ENCODE results near the gene URI1. TPM values are rescaled to one million over a fixed set of nuclear protein-coding genes. Genes with fewer than 3 reads are reported as not detected.

URI1 gene
- total RNA-seq, 1 experiment from 2014 or later = 71.0 TPM

DNA sequence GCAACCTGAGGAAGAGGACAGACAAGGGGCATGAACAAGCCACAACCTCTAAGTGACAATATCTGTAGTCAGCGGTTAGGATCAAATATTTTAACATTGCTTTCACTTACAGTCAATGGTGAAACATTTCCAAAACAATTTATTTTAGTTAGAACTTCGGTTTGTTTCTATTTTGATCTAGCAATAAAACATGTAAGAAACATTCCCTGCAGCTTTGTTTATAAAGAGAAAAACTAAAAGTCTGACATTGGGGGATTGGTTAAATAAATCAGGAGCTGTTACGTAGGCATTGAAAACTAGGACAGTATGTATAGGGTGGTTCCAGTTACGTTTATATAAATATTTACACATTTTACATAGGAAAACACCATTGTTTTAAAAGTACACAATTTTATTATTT lies 3.4 kb downstream of the URI1 start:
- intact Hi-C loops (cut with micrococcal nuclease; ENCODE audit: unreplicated experiment) (no loop called here), in situ Hi-C loops (cut with HindIII; ENCODE audit: low pct_unique_long_range_greater_than_20kb, low sequenced_read_pairs) (no loop called here)
- no peaks in the 10 kb centered on the region; the same call in 1 of the 2 replicates for H3K36me3 ChIP-seq (ENCODE audit: control insufficient read depth, insufficient read depth, low read length)
- H3K4me3 ChIP-seq (ENCODE audit: low read depth in 2 of 2, low read length in 2 of 2) = no peak overlapping the region
- no peak overlapping the region; the same call in 1 of the 2 replicates for H3K27ac ChIP-seq (ENCODE audit: low read length)
- no peaks in the 10 kb centered on the region for H3K9me3 ChIP-seq (ENCODE audit: control insufficient read depth, insufficient read depth, low read depth, low read length)
- POLR2A ChIA-PET = interaction anchor here (0.6 kb wide), 1 partner anchor 399 kb away, joined by 4 read pairs; no protein-coding TSS in a partner anchor
- TSS peak; percentile 57 for BruUV-seq (replicated peaks)
- peaks cover 25% of the 10 kb centered on the region for H3K4me1 ChIP-seq (ENCODE audit: control insufficient read depth, insufficient read depth, low read length)
- TF ChIP-seq, protein P1, sequence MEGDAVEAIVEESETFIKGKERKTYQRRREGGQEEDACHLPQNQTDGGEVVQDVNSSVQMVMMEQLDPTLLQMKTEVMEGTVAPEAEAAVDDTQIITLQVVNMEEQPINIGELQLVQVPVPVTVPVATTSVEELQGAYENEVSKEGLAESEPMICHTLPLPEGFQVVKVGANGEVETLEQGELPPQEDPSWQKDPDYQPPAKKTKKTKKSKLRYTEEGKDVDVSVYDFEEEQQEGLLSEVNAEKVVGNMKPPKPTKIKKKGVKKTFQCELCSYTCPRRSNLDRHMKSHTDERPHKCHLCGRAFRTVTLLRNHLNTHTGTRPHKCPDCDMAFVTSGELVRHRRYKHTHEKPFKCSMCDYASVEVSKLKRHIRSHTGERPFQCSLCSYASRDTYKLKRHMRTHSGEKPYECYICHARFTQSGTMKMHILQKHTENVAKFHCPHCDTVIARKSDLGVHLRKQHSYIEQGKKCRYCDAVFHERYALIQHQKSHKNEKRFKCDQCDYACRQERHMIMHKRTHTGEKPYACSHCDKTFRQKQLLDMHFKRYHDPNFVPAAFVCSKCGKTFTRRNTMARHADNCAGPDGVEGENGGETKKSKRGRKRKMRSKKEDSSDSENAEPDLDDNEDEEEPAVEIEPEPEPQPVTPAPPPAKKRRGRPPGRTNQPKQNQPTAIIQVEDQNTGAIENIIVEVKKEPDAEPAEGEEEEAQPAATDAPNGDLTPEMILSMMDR (IDR thresholded peaks at IDR 0.05) = no peak
- TF ChIP-seq POLR2AphosphoS5 (IDR thresholded peaks at IDR 0.05; ENCODE audit: low read depth, low read length) (no peak), TCF7L2 (IDR thresholded peaks at IDR 0.05; ENCODE audit: low read depth, low read length) (no peak), SIN3A (IDR thresholded peaks at IDR 0.05; ENCODE audit: borderline replicate concordance, insufficient read depth, low read depth, low read length) (no peak)
- TF ChIP-seq, protein P2, sequence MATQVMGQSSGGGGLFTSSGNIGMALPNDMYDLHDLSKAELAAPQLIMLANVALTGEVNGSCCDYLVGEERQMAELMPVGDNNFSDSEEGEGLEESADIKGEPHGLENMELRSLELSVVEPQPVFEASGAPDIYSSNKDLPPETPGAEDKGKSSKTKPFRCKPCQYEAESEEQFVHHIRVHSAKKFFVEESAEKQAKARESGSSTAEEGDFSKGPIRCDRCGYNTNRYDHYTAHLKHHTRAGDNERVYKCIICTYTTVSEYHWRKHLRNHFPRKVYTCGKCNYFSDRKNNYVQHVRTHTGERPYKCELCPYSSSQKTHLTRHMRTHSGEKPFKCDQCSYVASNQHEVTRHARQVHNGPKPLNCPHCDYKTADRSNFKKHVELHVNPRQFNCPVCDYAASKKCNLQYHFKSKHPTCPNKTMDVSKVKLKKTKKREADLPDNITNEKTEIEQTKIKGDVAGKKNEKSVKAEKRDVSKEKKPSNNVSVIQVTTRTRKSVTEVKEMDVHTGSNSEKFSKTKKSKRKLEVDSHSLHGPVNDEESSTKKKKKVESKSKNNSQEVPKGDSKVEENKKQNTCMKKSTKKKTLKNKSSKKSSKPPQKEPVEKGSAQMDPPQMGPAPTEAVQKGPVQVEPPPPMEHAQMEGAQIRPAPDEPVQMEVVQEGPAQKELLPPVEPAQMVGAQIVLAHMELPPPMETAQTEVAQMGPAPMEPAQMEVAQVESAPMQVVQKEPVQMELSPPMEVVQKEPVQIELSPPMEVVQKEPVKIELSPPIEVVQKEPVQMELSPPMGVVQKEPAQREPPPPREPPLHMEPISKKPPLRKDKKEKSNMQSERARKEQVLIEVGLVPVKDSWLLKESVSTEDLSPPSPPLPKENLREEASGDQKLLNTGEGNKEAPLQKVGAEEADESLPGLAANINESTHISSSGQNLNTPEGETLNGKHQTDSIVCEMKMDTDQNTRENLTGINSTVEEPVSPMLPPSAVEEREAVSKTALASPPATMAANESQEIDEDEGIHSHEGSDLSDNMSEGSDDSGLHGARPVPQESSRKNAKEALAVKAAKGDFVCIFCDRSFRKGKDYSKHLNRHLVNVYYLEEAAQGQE (IDR thresholded peaks at IDR 0.05; ENCODE audit: insufficient read depth in 1 of 2, low read depth in 2 of 2, low read length in 1 of 2) = no peak
- no peaks in the 10 kb centered on the region for H3K27me3 ChIP-seq (ENCODE audit: control insufficient read depth, insufficient read depth, low read length)
- DNase-seq (ENCODE audit: low read depth, low spot score) (no peak), ATAC-seq (no peak)
- CTCF ChIA-PET = no interaction called here

DNA sequence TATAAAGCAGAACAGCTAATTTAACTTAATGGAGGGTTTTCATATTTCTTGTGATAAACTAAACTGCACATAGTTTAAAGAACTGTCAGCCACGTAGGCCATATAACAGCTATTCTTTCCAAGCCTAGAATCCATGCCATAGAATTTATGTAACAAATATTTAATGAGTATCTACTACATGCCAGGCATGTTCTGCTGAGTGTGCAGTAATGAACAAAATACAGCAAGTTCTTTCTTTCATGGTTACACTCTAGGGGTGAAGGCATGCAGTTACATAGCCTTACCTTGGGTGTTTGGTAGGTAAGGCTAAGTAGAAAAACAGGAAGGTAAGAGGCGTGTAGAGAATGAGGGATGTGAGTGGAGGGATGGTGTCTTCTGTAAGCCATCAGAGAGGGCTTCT lies 4.6 kb downstream of the URI1 start:
- CTCF ChIA-PET = no interaction called here
- POLR2A ChIA-PET = no interaction called here
- no peak for ATAC-seq
- intact Hi-C loops (cut with micrococcal nuclease; ENCODE audit: unreplicated experiment) = no loop called here
- H3K27me3 ChIP-seq (ENCODE audit: control insufficient read depth, insufficient read depth, low read length) = no peaks in the 10 kb centered on the region
- BruUV-seq (replicated peaks) = no TSS peak
- no peaks in the 10 kb centered on the region; the same call in 1 of the 2 replicates for H3K36me3 ChIP-seq (ENCODE audit: control insufficient read depth, insufficient read depth, low read length)
- in situ Hi-C loops (cut with HindIII; ENCODE audit: low pct_unique_long_range_greater_than_20kb, low sequenced_read_pairs) = no loop called here
- no peak for TF ChIP-seq SIN3A (IDR thresholded peaks at IDR 0.05; ENCODE audit: borderline replicate concordance, insufficient read depth, low read depth, low read length)
- TF ChIP-seq, protein P1 (IDR thresholded peaks at IDR 0.05) = no peak
- peaks cover 25% of the 10 kb centered on the region for H3K4me1 ChIP-seq (ENCODE audit: control insufficient read depth, insufficient read depth, low read length)
- no peak overlapping the region for H3K27ac ChIP-seq (ENCODE audit: low read length)
- no peak overlapping the region for H3K4me3 ChIP-seq (ENCODE audit: low read depth in 2 of 2, low read length in 2 of 2)
- no peaks in the 10 kb centered on the region for H3K9me3 ChIP-seq (ENCODE audit: control insufficient read depth, insufficient read depth, low read depth, low read length)
- no peak for DNase-seq (ENCODE audit: low read depth, low spot score)
